GM18498 (cell line): ENCODE results near the gene DCTPP1.
"Not testable (repeated sequence)": the region's sequence is repeated elsewhere in the genome, so short reads cannot be mapped to it uniquely, and the experiment has no call there.

Experiments used
- ATAC-seq: cut with Tn5 transposase; IDR thresholded peaks from one replicate; pipeline ENCODE4 v1.9.1; 2021; ENCODE audit warnings: mild to moderate bottlenecking, moderate library complexity; ENCODE audit not compliant: unreplicated experiment

The DCTPP1 gene

DNA sequence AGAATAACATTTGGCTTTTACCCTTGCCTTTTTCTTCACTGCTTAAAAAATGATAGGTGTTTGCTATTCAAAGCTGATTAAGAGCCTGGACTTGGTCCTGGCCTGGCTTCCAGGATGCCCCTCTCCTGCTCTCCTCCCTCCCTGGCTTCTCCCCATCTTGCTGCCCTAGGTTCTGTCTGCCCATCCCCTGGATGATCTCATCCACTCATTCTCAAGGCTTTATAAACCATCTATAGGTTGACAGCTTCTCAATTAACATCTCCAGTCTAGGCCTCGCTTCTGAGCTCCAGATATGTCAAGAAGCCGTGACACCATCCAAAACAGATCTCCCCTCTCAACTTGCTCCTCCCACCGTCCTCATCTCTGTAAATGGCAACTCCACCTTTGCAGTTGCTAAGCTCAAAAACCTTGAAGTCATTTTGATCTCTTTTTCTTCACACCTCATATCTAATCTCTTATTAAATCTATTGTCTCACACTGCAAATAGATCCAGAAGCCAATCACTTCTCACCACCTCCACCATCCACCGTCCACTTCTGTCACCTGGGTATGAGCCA lies 13.7 kb downstream of the DCTPP1 start:
- ATAC-seq: no peak

- no peak for ATAC-seq
Observed at GRCh38 chr16:30414159-30414558, 15.7 kb downstream of the DCTPP1 start.

DNA sequence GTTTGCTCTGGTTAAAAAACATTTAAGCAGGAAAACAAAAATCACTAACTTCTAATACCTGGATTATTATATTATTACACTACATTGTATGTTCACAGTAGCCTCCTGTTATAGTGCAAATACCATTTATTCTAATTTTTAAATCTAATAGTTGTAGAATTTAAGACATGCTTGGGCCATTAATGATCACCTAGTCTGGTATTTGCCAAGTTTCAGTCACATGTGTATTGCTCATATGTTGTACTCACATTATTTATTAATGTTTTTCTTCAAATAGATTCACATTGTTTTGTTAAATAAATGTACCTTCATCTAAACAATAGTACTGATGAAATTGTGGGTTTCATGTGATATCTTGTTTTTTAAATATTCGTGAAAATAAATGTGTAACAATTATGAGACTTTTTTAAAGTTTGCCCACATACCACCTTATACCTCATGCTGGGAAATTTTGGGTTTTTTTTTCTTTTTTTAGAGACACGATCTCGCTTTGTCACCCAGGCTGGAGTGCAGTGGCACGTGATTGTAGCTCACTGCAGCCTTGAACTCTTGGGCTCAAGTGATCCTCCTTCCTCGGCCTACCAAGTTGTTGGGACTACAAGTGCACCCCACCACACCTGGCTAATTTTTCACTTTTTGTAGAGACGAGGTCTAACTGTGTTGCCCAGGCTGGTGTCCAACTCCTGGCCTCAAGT lies 16.6 kb downstream of the DCTPP1 start:
- ATAC-seq: no peak

- peak; percentile 51 for ATAC-seq
Observed at GRCh38 chr16:30409125-30410060, 20.4 kb downstream of the DCTPP1 start.

GRCh38 chr16:30407804-30408534 lies 21.9 kb downstream of the DCTPP1 start:
- peak; percentile 14 for ATAC-seq

- ATAC-seq: peak; percentile 85
Observed at GRCh38 chr16:30407102-30407803, 22.6 kb downstream of the DCTPP1 start, which contains the start of gene ZNF771. Gene ZNF771, plus strand, starts transcription at chr16:30407606. Its CDS starts 448 bp downstream, at chr16:30408054.

GRCh38 chr16:30406795-30407101 lies 23.1 kb downstream of the DCTPP1 start:
- ATAC-seq: peak; percentile 5

DNA sequence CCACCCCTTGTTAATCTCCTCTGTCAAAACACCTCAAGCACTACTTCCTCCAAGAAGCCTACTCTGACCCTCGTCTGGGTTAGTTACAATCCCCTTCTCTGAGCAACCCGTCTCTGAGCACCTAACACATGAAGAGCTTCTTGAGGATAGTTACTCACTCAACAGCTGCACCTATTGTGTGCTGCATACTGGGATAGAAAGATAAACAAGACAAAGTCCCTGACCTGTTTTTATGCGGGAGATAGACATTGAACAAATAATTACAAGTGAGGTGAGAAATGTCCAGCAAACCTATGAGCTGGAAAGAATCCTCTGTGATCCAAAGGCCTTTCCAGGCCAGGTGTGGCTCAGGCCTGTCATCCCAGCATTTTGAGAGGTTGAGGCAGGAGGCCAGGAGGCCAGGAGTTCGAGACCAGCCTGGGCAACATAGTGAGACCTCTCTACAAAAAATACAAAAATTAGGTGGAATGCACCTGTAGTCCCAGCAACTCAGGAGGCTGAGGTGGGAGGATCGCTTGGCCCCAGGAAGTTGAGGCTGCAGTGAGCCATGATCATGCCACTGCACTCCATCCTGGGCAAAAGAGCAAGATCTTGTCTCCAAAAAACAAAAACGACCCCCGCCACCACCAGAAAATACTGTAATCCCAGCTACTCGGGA lies 27.9 kb downstream of the DCTPP1 start:
- no peak for ATAC-seq

GRCh38 chr16:30399435-30400186 lies 30.2 kb downstream of the DCTPP1 start:
- no peak for ATAC-seq

DNA sequence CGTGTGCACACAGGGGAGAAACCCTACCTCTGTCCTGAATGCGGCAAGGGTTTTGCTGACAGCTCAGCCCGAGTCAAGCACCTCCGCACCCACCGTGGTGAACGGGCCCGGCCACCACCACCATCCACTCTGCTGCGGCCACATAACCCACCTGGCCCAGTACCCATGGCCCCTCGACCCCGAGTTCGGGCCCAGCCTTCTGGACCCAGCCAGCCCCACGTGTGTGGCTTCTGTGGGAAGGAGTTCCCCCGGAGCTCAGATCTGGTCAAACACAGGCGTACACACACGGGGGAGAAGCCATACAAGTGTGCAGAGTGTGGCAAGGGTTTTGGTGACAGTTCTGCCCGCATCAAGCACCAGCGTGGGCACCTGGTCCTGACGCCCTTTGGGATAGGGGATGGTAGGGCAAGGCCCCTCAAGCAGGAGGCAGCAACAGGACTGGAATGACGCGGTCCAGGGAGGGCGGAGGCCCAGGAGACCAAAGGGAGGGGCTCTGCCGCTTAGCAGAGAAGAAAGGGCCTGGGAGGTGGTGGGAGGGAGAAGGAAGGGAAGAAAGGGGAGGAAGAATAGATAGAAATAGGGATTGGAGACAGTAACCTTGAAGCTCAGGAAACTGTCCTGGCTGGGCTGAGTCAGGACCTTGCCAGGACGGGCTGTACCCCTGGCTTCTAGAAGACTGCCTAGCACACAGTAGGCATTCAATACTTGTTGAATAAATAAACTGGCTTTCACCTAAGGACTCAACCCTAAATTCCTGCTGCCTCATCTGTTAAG lies 31.0 kb downstream of the DCTPP1 start:
- ATAC-seq: no peak

GRCh38 chr16:30397776-30398660 lies 31.8 kb downstream of the DCTPP1 start:
- no peak for ATAC-seq

GRCh38 chr16:30397056-30397455 lies 32.8 kb downstream of the DCTPP1 start:
- ATAC-seq: no peak

DNA sequence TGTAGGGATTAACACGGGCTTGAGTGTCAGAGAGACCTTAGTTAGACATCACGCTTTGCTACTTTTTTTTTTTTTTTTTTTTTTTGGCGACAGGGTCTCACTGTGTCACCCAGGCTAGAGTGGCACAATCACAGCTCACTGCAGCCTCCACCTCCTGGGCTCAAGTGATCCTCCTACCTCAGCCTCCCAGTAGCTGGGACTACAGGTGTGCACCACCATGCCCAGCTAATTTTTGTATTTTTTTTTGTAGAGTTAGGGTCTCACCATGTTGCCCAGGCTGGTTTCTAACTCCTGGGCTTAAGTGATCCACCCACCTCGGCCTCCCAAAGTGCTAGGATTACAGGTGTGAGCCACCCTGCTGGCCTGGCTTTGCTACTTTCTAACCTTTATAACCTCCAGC lies 33.2 kb downstream of the DCTPP1 start:
- ATAC-seq: not testable (repeated sequence)

DNA sequence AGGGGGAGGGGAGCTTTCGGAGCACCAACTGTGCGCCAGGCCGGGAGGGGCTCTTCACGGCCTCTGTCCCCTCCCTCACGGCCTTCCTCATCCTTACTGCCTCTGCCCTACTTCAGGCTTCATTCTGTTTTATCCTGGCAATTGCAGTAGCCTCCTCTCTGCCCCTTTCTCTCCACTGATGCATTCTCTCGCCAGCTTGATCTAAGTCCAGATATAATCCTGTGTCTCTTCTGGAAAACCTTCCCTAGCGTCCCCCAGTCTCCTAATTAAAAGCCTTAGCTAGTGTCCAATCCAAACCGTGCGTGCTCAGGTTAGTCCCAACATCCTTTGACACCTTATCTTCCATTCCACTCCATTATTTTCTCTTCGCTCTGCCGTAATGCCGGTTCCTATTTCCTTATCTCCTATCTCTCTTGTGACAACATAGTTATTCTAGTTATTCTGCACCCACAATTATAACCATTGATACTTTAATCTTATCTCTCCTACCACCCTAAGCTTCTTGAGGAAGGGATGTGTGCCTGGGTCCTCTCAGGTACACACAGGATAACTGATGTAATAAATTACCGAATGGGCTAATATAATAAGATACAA lies 33.7 kb downstream of the DCTPP1 start:
- ATAC-seq: no peak

DNA sequence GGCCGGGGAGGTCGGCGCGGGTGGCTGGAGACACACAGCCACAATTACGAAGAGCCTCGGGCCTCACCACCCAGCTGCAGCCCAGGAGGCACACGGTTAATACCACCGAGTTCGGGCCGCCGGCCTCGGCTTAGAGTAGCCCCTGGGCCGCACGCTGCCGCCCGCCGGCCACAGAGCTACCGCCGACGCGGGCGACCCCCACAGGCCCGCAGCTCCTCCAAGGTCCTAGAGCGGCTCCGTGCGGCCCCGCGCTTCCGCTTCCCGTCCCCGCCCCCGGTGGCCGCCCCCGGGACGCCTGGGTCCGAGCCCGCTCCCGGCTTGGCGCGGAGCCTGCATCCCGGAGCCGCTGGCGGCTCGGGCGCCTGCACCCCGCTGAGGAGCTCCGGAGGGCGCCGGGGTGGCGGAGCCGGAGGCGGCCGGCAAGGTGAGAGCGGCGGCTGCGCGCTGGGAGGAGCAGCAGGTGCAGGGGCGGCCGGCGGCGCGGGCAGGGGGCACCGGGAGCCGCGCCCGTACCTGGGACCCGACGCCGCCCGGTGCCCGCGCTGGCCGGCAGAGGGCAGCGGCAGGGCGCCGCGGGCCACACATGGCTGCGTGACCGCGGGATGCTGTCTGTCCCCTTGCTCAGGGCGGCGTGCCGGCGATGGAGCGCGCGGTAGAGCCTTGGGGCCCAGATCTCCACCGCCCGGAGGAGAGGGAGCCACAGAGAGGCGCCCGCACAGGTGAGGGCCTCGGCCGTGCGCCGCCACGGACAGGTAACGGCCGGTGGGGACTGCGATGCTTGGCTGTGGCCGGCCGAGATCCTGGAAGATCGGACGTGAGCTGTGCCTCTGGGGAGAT lies 34.5 kb downstream of the DCTPP1 start, which contains the start of gene ZNF48:
ZNF48 (plus strand) TSS at position 266 of the 837 bp plus-strand sequence; CDS start at position 641, 375 bp downstream.
- ATAC-seq: peak; percentile 81

DNA sequence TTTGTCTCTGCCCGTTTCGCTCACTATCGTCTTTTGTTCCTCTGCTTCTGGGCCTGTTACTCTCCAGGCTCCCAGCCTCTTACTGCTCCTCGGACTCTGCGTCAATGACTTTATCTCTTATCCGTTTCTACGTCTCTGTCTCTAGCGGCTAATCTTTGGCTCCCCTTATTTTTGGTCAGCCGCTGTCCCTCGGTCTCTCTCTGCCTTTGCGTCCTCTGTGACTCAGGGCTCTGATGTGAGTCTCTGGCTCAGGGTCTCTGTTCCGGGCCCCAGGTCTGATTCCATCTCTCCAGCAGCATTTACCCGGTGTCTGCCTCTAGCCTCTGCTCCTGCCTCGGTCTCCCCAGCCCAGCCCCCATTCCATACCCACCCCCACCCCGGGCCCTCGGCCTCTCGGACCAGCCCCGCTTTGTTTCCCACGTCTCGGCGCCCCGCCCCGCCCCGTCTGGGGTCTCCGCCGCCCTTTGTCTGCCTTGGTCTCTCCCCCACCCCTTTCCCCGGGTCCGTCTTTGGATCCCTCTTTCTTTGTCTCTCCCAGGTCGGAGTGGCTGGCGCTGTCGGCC lies 35.2 kb downstream of the DCTPP1 start:
- ATAC-seq: no peak
